Activated CD8-positive, alpha-beta T cell treated with anti-CD3 and anti-CD28 coated beads for 36 hours (primary cell): ENCODE results near the gene MAP7D1. TPM values are rescaled to one million over a fixed set of nuclear protein-coding genes. Genes with fewer than 3 reads are reported as not detected.

ENCODE experiments used
- ATAC-seq: fragments of 200-7000 bp; cut with Tn5 transposase; one replicate; pipeline ENCODE4 v1.10.0; 2021; ENCODE audit warnings: mild to moderate bottlenecking, moderate library complexity
- CTCF ChIA-PET: fragments of 350-600 bp; sonication (Branson Sonifier 250); formaldehyde crosslinking; loops from one replicate; lab custom pipeline; 2021; ENCODE audit warnings: antibody characterized with exemption; lab: Charles Lee
- POLR2A ChIA-PET: fragments of 350-600 bp; sonication (Branson Sonifier 250); formaldehyde crosslinking; loops from one replicate; lab custom pipeline; 2021; ENCODE audit warnings: antibody characterized with exemption; lab: Charles Lee
- DNase-seq: peaks from one replicate; pipeline ENCODE4 v3.0.0-alpha.2; 2020
- H3K27ac Mint-ChIP-seq: one replicate; pipeline ENCODE4 v1.8.0; 2021; ENCODE audit warnings: mild to moderate bottlenecking, mixed read lengths
- H3K27me3 Mint-ChIP-seq: one replicate; pipeline ENCODE4 v1.8.0; 2021; ENCODE audit warnings: mixed read lengths
- H3K36me3 Mint-ChIP-seq: one replicate; pipeline ENCODE4 v1.8.0; 2021; ENCODE audit warnings: low read depth, mixed read lengths
- H3K4me1 Mint-ChIP-seq: one replicate; pipeline ENCODE4 v1.8.0; 2021; ENCODE audit warnings: low read depth, mixed read lengths
- H3K4me3 Mint-ChIP-seq: one replicate; pipeline ENCODE4 v1.8.0; 2021; ENCODE audit warnings: mild to moderate bottlenecking, moderate library complexity, mixed read lengths
- H3K9me3 Mint-ChIP-seq: one replicate; pipeline ENCODE4 v1.8.0; 2021; ENCODE audit warnings: mixed read lengths
- intact Hi-C: fragments of 100-400 bp; cut with micrococcal nuclease; formaldehyde crosslinking; loops from one replicate; pipeline ENCODE4 v1.10.0; 2022
- total RNA-seq, 2 experiments: library from RNA; stranded (reverse); gene quantifications; one replicate each; pipeline ENCODE4 v1.2.3, GENCODE V29; 2021
- TF ChIP-seq, protein P1 (sequence below): fragments of 200-600 bp; IDR thresholded peaks from one replicate; pipeline ENCODE4 v1.8.0; 2022; ENCODE audit warnings: antibody characterized with exemption, mild to moderate bottlenecking

Gene MAP7D1
- total RNA-seq, 2 experiments from 2014 or later, result 125 to 129 TPM

- ATAC-seq, result no peak
- peaks cover 54% of the 10 kb centered on the region for H3K4me1 Mint-ChIP-seq
- no peak overlapping the region for H3K27ac Mint-ChIP-seq
- intact Hi-C loops, result no loop called here
- DNase-seq, result no peak
- POLR2A ChIA-PET, result interaction anchor here (0.6 to 0.9 kb wide), 3 partner anchors 15 to 458 kb away, joined by 3 to 4 read pairs (median 3); no protein-coding TSS in a partner anchor
- H3K4me3 Mint-ChIP-seq, result no peak overlapping the region
- H3K36me3 Mint-ChIP-seq, result peaks cover 33% of the 10 kb centered on the region
- TF ChIP-seq, protein P1, sequence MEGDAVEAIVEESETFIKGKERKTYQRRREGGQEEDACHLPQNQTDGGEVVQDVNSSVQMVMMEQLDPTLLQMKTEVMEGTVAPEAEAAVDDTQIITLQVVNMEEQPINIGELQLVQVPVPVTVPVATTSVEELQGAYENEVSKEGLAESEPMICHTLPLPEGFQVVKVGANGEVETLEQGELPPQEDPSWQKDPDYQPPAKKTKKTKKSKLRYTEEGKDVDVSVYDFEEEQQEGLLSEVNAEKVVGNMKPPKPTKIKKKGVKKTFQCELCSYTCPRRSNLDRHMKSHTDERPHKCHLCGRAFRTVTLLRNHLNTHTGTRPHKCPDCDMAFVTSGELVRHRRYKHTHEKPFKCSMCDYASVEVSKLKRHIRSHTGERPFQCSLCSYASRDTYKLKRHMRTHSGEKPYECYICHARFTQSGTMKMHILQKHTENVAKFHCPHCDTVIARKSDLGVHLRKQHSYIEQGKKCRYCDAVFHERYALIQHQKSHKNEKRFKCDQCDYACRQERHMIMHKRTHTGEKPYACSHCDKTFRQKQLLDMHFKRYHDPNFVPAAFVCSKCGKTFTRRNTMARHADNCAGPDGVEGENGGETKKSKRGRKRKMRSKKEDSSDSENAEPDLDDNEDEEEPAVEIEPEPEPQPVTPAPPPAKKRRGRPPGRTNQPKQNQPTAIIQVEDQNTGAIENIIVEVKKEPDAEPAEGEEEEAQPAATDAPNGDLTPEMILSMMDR, result no peak
- CTCF ChIA-PET, result interaction anchor here (3.6 to 7.5 kb wide), 2 partner anchors 15 to 23 kb away, joined by 22 to 95 read pairs; partner anchors contain the start of gene TRAPPC3
- no peaks in the 10 kb centered on the region for H3K9me3 Mint-ChIP-seq
- no peaks in the 10 kb centered on the region for H3K27me3 Mint-ChIP-seq
These were observed 9.2 kb downstream of the MAP7D1 start for GRCh38 chr1:36165145-36165544.

DNA sequence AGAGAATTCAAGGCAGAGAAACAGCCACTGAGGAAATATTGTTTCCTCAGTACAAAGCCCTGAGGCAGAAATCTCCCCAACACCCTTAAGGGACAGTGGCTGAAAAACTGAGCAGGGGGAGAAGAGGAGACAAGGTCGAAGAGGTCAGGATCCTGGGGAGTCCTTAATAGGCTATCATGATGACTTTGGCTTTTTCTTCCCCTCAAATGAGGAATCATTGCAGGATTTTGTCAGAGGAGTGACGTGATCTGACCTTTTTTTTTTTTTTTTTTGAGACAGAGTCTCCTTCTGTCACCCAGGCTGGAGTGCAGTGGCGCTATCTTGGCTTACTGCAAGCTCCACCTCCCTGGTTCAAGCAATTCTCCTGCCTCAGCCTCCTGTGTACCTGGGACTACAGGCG, 10.2 kb downstream of the MAP7D1 start:
- Mint-ChIP-seq H3K27me3 (no peaks in the 10 kb centered on the region), H3K4me3 (no peak overlapping the region), H3K4me1 (peaks cover 50% of the 10 kb centered on the region), H3K27ac (peak overlapping the region; percentile 65), H3K9me3 (no peaks in the 10 kb centered on the region), H3K36me3 (peaks cover 32% of the 10 kb centered on the region)
- CTCF ChIA-PET, result interaction anchor here (1.7 to 7.5 kb wide), 3 partner anchors 16 to 22 kb away, joined by 4 to 95 read pairs (median 22); partner anchors contain the start of gene TRAPPC3
- POLR2A ChIA-PET, result interaction anchor here (0.7 to 1.1 kb wide), 3 partner anchors 17 to 459 kb away, joined by 3 read pairs; no protein-coding TSS in a partner anchor
- DNase-seq (no peak), ATAC-seq (no peak)
- intact Hi-C loops, result no loop called here
- TF ChIP-seq, protein P1, result no peak

GRCh38 chr1:36166938-36167905, 11.3 kb downstream of the MAP7D1 start:
- Mint-ChIP-seq H3K9me3 (no peaks in the 10 kb centered on the region), H3K36me3 (peaks cover 30% of the 10 kb centered on the region), H3K27me3 (no peaks in the 10 kb centered on the region), H3K27ac (peak overlapping the region; percentile 28), H3K4me1 (peaks cover 41% of the 10 kb centered on the region), H3K4me3 (no peak overlapping the region)
- DNase-seq (no peak), ATAC-seq (no peak)
- POLR2A ChIA-PET, result interaction anchor here (1.0 to 1.8 kb wide), 3 partner anchors 12 to 20 kb away, joined by 3 to 4 read pairs (median 3); no protein-coding TSS in a partner anchor
- intact Hi-C loops, result no loop called here
- TF ChIP-seq, protein P1, result no peak
- CTCF ChIA-PET, result interaction anchor here (1.7 kb wide), 2 partner anchors 17 to 20 kb away, joined by 4 to 5 read pairs; no protein-coding TSS in a partner anchor

GRCh38 chr1:36168514-36168913, 12.6 kb downstream of the MAP7D1 start:
- ATAC-seq (no peak), DNase-seq (no peak)
- Mint-ChIP-seq H3K27me3 (no peaks in the 10 kb centered on the region), H3K4me3 (no peak overlapping the region), H3K27ac (peak overlapping the region; percentile 59), H3K4me1 (peaks cover 31% of the 10 kb centered on the region), H3K36me3 (peaks cover 34% of the 10 kb centered on the region), H3K9me3 (no peaks in the 10 kb centered on the region)
- TF ChIP-seq, protein P1, result no peak
- intact Hi-C loops, result no loop called here
- ChIA-PET POLR2A (interaction anchor here (0.6 to 1.8 kb wide), 2 partner anchors 11 to 54 kb away, joined by 3 to 4 read pairs; no protein-coding TSS in a partner anchor), CTCF (interaction anchor here (0.8 to 3.0 kb wide), 3 partner anchors 8 to 20 kb away, joined by 3 to 15 read pairs (median 11); partner anchors contain the start of gene TRAPPC3)
